H1 (cell line): ENCODE results near the gene PCDHGA7. TPM values are rescaled to one million over a fixed set of nuclear protein-coding genes. Genes with fewer than 3 reads are reported as not detected.
A peak's percentile ranks its signal among the peaks of the same experiment; 100 is the strongest.

ENCODE experiments used
- GABPA ChIP-seq: IDR thresholded peaks from 2 replicates; pipeline ENCODE4 v1.6.1; 2011; ENCODE audit warnings: mild to moderate bottlenecking, low read length, moderate library complexity, borderline replicate concordance; ENCODE audit not compliant: insufficient read depth
- KDM4A ChIP-seq: IDR thresholded peaks from one replicate; pipeline ENCODE4 v1.7.1; 2012; ENCODE audit warnings: low read depth, mild to moderate bottlenecking, moderate library complexity, low read length, inconsistent platforms; ENCODE audit not compliant: severe bottlenecking
- POLR2A ChIP-seq, 2 experiments: IDR thresholded peaks; 1 replicate in 1 of 2; 2 replicates in 1 of 2; pipeline ENCODE4 v1.6.1; 2011; ENCODE audit warnings: low read depth in 2 of 2, low read length in 2 of 2, mild to moderate bottlenecking in 2 of 2; ENCODE audit errors: control extremely low read depth in 1 of 2
- SIN3A ChIP-seq, 2 experiments: IDR thresholded peaks in 1 of 2; conservative IDR thresholded peaks in 1 of 2; 2 replicates each; pipeline ENCODE4 v1.6.1; 2011 to 2012; ENCODE audit warnings: low read length in 2 of 2, improper control_type of control experiment in 1 of 2, low read depth in 1 of 2, mild to moderate bottlenecking in 1 of 2
- YY1 ChIP-seq: IDR thresholded peaks from 2 replicates; pipeline ENCODE4 v1.6.1; 2011; ENCODE audit warnings: low read depth, mild to moderate bottlenecking, low read length
- polyA plus RNA-seq, 7 experiments: library from polyadenylated mRNA; depleted of rRNA in 3 of 7; stranded (reverse) in 5 of 7; unstranded in 2 of 7; fragments of >200 nt in 5 of 7; fragments of 200-250 nt in 2 of 7; gene quantifications; 1 replicate in 5 of 7; 2 replicates in 1 of 7; 4 replicates in 1 of 7; pipeline versions ENCODE4 v1.2.1 to v1.2.3, GENCODE V29; 2011 to 2013; ENCODE audit warnings: missing spikeins in 2 of 7, mixed read lengths in 2 of 7
- total RNA-seq: library from RNA; stranded (reverse); fragmentation: NEBNext Ultra II Directional; extraction: Animal tissue kit (Norgen Biotek cat#: 25700); gene quantifications from 2 replicates; pipeline ENCODE4 v1.2.1, GENCODE V29; 2021

Gene PCDHGA7
- total and polyA plus RNA-seq, 2 of the 8 experiments (the other 6 are each of a cell fraction or from before 2014, with no cell fraction given) = 0.39 to 1.1 TPM

DNA sequence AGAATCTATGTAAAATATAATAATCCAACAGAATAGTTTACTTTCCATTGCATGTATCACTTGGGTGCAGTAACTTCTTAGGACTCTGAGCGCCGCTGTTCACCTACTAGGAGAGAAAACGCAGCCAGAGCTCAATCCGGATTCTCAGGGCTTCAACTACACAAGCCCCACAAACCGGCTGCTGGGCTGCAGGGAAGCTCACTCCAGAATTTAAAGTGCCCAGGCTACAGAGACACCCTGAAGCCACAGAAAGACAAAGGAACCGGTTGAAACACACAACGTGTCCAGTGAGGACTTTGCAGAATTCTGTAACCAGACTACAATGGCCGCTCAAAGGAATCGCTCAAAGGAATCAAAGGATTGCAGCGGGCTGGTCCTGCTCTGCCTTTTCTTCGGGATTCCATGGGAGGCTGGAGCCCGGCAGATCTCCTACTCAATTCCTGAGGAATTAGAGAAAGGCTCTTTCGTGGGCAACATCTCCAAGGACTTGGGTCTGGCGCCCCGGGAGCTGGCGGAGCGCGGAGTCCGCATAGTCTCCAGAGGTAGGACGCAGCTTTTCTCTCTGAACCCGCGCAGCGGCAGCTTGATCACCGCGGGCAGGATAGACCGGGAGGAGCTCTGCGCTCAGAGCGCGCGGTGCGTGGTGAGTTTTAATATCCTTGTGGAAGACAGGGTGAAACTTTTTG is 30.5 kb downstream of the PCDHGA7 start, which contains the start of gene PCDHGA10 (continued):
- TF ChIP-seq POLR2A (IDR thresholded peaks at IDR 0.05; ENCODE audit: control extremely low read depth in 1 of 2, low read depth in 2 of 2, low read length in 2 of 2) (0 out of 3 replicates have a peak, but pooled peaks of 1 of the 2 experiments have one; percentile 24), GABPA (no peak), SIN3A (conservative IDR thresholded peaks at IDR 0.05 in 1 of 2, IDR thresholded peaks at IDR 0.05 in 1 of 2; ENCODE audit: low read depth in 1 of 2, low read length in 2 of 2) (peak in 1 of 2 experiments; percentile 36; a peak in 2 of 4 replicates), YY1 (0 out of 2 replicates have a peak, but pooled peaks have one; percentile 57), KDM4A (peak; percentile 93)
- TF ChIP-seq, all 59 proteins: peak for 10
